ENCODE measurements around the gene APP.

- TF ChIP-seq CTCF (conservative IDR thresholded peaks at IDR 0.05) (no peak), EZH2 (IDR thresholded peaks at IDR 0.05; ENCODE audit: low read depth) (no peak)
Observed at GRCh38 chr21:26127073-26127814, 43.3 kb downstream of the APP start.

All from PC-9 (cell line).